NCI-H2081 treated with DMSO at 0.1 percent for 48 hours (cell line): ENCODE measurements around the gene SEMA6B.
"Not testable (repeated sequence)": the region's sequence is repeated elsewhere in the genome, so short reads cannot be mapped to it uniquely, and the experiment has no call there.

ENCODE experiments used
- DNase-seq: peaks from one replicate; lab custom pipeline; 2025; lab: John Stamatoyannopoulos, UW

SEMA6B gene

DNA sequence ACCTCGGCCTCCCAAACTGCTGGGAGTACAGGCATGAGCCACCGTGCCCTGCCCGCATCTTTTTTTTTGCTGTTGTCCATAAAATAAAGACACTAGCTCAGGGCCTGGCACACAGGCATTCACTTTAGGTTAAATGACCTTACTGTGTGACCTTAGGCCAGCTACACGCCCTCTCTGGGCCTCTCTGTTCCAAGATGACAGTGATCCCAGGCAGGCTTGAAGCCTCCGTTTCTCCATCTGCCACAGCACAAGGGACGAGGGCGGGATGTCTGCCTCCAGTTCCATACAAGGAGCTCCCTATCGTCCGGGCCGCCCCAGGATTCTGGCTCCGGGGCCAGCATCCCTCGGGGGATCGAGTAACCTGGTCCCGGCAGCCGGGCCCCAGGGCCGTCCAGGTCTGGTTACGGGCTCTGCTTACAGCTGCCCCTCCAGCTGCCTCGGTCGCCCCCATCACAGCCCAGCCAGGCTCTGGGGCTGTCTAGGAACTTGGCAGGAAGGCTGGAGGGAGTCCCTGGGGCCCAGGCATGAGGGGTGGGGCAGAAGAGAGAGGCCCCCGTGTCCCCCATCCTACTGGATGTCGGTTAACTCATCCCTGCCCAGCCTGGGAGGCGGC, 11.9 kb upstream of the SEMA6B start:
- no peak for DNase-seq

DNA sequence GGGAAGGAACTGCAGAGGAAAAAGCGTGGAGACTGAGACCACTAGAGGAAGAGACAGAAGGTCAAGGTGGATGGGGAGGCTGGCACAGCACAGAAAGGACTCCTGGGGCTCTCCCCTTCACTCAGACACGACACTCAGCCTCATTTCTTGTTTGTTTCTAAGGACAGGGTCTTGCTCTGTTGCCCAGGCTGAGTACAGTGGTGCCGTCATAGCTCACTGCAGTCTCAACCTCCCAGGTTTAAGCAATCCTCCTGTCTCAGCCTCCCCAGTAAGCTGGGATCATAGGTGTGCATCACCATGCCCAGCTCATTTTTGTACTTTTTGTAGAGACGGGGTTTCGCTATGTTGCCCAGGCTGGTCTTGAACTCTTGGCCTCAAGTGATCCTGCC, 11.4 kb upstream of the SEMA6B start:
- DNase-seq: no peak

DNA sequence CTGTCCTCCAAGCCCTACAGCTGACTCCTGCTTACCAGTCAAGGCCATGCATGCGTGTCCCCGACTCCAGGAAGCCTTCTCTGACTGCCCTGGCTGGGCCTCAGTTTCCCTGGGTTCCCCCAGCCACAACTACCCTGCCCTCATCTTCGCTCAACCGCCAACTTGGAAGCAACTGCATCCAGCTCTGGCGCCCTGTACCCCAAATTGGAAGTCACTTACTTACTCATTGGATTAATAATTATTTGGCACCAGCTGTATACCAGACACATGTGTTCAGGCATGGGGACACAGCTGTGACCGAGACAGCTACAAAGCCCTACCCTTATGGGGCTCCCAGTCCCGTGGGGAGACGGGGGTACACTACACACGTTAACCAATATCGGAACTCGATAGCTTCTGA, 10.9 kb upstream of the SEMA6B start:
- no peak for DNase-seq

DNA sequence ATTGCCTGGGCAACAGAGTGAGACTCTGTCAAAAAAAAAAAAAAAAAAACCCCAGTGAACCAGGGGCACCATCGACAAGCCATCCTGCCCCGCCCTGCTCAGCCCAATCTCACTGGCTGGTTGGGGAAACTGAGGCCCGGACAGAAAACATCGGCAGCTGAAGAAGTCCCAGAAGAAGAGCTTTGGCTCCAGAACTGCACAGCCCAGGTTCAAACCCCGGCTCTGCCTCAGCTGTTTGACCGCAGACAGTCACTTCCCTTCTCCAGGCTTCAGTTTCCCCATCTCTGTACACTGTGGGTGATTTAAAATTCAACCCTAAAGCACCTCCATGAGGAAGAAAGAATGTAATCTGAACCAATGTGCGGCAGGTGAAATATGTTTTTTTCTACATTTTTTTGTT, 9.4 kb upstream of the SEMA6B start:
- DNase-seq: no peak

DNA sequence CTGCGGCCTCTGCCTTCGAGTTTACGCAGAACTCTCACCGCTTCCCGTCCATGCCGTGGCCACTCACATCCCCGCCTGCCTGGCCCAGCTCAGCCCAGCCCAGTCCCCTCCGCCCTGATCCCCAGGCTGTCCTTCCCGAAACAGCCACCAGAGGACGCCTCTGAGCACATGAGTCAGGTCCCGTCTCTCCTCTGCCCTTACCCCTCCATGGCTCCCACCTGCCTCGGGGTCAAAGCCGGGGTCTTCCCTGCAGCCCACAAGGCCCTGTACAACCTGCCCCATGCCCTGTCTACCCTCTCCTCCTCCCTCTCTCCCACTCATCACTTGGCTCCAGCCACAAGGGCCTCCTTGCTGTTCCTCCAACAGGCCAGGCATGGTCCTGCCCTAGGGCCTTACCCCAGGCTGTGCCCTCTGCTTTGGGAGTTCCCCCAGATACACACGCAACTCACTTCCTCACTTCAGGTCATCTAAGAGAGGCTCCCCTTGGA, 8.1 kb upstream of the SEMA6B start:
- no peak for DNase-seq

DNA sequence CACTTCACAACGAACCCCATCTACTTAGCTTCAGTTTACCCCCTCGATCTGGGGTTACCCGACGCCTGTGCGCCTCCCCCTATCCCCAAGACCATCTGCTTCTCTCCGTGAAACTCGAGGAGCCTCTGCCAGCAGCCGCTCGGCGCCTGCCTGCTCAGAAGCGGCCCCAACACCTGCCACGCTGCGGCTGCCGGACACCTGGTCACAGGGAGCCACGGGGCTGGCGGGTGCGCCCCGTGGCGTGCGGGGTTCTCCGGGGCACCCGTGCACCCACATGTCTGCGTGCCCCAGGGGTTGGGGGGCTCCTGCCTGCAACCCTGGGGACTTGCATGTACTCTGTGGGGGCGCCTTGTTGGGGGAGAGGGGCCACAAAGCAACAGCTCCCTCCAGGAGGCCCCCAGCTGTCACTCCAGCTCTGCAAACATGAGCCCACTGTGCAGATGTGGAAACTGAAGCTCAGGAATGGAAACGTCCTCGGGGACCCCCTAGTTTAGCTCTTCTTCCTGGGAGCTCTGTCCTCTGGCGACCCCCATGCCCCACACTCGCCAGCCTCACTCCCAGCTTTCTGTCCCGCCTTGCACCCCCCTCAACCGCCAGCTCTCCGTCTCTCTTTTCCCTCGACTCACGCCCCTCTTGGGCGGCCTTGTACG, 7.0 kb upstream of the SEMA6B start:
- DNase-seq: no peak

DNA sequence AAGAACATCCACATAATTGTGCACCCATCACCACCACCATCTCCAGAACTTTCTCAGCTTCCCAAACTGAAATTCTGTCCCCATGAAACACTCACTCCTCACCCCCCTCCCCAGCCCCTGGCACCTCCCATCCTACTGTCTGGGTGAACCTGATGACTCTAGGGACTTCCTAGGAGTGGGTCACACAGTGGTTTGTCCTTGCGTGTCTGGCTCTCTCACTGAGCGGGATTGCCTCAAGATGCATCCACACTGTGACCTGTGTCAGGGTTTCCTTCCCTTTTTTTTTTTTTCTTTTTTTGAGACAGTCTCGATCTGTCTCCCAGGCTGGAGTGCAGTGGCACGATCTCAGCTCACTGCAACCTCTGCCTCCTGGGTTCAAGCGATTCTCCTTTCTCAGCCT, 4.1 kb upstream of the SEMA6B start:
- not testable (repeated sequence) for DNase-seq

DNA sequence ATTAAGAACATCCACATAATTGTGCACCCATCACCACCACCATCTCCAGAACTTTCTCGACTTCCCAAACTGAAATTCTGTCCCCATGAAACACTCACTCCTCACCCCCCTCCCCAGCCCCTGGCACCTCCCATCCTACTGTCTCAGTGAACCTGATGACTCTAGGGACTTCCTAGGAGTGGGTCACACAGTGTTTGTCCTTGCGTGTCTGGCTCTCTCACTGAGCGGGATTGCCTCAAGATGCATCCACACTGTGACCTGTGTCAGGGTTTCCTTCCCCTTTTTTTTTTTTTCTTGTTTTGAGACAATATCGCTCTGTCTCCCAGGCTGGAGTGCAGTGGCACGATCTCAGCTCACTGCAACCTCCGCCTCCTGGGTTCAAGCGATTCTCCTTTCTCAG, 2.6 kb upstream of the SEMA6B start:
- DNase-seq: not testable (repeated sequence)

DNA sequence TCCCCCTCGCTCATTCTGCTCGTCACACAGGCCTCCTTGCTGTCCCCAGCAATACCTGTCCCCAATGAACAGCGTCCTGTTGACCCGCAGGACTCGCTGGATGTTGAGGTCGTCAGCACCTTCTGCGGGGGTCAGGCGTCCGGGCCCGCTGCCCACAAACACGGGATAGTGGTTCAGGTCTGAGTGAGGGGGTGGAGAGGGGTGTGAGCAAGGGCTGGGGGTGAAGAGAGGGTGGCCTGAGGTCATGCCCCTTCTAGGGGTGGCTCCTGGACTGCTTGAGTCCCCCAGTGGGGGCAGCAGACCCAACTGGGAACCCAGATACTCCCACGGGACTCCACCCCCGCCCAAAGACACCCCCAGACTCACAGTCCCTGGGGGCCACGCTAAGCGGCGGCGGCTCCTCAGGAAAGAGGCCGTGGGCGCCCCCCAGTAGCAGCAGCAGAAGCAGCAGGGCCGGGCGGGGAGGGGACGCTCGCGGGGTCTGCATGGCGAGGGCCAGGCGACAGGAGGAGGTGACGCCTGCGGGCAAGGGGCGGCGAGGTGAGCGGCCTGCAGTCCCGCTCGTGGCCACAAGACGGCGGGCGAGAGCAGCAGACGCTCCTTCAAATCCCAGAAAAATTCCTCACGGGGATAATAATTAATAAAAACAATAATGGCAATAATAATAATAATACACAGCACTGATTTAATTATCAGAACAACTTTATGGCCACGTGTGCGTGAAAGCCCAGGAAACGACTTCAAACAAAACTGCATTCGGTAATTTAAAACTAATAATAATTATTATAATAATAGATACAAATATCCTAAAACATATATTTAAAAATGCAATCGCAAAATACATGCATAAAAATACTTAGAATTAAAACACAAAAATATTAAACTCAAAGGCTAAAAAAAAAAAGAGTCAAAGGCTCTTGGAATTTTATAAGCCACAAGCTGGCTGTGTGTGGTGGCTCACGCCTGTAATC, 1.2 kb downstream of the SEMA6B start:
- no peak for DNase-seq

DNA sequence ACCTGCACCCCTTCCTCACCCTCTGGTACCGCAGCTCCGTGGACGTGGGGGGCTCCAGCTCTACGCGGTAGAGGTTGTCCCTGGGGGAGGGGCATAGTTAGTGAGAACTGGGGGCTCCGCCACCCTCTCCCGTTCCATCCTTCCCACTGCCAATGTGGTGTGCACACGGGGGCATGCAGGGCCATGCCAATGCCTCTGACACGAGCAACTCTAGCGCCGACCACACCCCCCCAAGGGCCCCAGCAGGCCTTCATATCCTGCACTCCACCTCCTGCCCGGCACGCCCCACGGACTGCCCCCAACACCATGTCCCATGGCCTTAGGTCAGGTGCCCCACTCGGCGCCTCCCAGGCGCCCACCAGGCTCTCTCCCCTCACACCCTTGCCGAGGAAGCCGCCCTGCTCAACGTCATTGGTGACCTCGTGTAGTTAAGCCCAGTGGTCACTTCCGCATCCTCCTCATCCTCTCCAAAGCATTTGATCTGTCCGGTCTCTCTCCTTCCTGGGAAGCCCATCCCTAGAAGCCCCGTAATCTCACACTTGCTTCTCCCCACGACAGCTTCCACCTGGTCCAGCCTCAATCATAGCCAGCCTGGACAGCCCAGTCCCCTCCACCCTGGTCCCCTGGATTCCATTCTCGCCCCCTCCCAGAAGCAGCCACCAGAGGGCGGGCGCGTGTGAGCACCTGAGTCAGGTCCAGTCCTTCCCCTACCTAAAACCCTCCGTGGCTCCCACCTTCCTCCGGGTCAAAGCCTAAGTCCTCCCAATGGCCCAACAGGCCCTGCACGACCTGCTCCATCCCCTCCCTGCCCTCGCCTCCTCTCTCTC, 2.1 kb downstream of the SEMA6B start:
- DNase-seq: no peak

DNA sequence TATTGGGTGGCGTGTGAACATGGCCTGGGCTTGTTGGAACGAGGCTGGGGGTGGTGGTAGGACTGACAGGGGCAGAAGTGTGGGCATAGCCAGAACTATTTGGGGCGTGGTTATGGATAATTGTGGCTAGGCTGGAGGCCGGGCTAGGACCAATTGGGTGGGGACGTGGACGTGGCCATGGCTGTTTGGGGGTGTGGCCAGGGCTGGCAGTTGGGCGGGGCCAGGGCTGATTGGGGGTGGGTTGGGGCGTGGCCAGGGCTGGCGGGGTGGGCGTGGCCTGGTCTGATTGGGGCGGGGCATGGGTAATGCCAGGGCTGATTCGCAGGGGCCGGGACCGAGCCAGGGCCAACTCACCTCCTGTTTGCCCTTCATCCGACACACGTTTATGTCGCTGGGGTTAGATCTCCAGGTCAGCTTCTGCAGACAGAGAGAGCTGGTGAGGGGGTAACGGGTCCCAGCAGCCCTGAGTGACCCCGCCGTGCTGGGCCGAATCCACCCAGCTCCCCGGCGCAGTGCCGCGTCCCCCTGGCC, 2.8 kb downstream of the SEMA6B start:
- DNase-seq: no peak

DNA sequence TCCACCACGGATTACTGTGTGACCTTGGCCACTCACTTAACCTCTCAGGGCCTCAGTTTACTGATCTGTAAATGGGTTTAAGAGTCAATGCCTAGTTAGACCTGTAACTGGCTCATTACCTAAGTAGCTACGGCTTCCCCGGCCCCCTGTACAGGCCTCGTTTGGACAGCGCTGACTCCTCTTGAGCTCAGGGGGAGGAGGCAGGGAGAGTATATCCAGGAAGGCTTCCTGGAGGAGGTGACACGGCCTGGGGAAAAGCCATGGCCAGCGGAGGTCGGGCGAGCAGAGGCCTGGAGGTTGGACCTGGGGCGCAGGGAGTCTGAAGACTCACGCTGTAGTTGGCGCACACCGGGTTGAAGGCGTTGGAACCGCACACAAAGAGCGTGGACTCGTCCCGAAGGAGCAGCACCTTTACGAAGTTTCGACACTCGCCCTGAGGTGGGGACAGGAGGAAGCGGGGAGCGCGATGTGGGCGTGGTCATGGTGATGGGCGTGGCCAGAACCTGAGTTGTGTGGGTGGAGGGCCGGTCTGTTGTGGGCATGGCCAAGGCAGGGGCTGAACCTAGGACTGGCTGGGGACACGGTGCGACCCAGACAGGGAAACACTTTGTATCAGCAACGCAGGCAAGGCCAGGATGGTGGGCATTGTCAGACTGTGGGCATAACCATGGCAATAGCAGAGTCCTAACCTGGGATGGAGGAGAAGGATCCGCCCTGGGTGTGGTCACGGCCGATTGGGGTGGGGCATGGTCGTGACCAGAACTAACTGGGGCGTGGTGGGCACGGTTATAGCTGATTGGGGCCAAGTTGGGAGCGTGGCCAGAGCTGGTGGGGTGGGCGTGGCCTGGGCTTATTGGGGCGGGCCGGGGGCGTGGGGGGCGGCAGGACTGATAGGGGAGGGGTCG, 3.6 kb downstream of the SEMA6B start:
- no peak for DNase-seq

DNA sequence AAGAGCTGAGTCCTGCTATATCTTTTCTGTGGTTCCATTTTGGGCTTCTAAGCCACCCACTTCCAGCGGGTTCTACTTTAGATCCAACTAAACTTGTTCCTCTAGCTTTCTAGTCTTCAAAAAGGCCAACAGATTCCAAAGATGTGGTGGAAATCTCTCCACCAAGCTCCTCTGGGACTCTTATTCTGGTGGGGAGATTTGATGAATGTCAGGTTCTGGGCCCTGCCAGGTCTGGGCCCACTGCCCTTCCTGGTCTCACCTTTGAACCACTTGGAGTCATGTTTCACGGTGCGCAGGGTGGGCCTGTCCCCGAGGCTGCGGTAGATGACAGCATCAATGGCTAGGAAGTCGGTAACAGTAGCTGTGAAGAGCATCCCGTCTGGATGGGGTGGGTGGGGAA, 4.8 kb downstream of the SEMA6B start:
- DNase-seq: no peak

DNA sequence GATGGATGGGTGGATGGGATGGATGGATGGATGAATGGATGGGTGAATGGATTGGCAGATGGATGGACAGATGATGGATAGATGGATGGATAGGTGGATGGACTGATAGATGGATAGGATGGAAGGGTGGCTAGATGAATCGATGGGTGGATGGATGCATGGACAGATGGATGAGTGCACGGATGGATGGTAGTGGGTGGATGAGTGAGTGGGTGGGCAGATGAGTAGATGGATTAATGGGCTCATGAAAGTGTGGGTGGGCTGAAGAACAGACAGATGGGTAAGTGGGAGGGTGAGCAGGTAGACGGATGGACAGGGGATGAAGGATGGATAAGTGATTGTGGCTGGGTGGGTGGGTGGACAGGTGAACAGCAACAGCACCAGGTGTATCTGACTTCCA, 5.7 kb downstream of the SEMA6B start:
- no peak for DNase-seq

DNA sequence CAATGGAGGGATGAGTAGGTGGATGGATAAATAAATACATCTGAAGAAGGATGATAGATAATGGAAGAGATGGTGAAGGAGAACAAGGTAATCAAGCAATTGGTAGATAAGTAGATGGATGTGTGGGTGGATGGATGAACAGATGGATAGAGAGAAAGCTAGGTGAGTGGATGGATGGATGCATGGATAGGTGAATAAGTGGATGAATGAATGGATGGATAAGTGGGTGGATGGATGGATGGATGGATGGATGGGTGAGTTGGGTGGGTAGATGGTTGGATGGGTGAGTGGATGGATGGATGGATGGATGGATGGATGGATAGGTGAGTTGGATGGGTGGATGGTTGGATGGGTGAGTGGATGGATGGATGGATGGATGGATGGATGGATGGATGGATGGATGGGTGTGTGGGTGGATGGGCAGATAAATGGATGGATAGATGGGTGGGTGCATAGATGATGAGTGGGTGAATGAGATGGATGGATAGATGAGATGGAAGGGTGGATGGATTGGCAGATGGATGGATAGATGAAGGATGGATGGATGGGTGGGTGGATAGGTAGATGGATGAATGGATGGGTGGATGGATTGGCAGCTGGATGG, 6.3 kb downstream of the SEMA6B start:
- DNase-seq: no peak

DNA sequence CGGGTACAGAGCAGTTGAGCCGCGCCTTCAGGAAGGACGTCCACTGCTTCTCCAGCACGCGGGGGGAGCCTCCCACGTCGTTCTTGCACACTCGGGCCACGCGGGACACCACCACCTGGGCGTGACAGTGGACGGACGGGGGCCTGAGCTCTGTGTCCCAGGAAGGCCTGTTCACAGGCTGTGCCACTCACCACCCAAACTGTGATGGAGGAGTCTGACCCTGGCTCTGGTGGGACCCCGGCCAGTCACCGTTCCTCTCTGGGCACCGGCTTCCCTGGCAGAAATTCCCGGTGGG, 7.0 kb downstream of the SEMA6B start:
- no peak for DNase-seq

DNA sequence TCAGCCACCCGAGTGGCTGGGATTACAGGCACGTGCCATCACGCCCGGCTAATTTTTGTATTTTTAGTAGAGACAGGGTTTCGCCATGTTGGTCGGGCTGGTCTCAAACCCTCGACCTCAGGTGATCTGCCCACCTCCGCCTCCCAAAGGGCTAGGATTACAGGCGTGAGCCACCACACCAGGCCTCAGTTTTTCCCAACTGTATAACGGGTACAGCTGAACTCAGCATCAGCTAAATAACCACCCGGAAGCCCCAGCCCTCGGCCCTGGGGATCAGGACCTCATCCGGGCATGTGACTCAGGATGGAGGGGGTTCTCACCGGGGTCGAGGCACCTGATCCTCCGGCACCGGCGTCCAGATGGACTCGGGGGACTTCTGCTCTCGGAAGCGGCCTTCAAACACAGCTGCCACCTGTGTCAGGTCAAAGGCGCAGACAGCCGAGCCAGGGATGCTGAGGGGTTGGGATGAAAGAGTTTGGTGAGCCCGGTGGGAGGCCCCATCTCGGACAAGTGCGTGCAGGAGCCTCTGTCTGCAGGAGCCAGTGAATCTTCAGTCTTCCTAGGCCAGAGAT, 8.9 kb downstream of the SEMA6B start:
- no peak for DNase-seq

DNA sequence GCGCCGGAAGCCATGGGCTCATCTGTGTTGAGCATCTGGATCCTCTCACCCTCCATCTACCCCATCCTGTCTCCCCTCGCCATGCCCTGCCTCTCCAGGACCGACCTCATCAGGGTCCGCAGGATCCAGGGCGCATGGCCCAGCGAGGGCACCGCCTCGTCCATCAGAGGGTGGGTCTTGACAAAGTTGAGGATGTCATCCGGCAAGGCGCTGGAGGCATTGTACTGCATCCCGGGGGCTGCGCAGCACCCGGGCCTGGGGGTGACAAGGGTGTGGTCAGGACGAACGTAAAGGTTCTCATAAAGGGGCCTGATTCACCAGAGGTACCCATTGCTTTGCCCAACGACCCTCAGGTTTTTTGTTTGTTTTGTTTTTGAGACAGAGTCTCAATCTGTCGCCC, 9.5 kb downstream of the SEMA6B start:
- no peak for DNase-seq

DNA sequence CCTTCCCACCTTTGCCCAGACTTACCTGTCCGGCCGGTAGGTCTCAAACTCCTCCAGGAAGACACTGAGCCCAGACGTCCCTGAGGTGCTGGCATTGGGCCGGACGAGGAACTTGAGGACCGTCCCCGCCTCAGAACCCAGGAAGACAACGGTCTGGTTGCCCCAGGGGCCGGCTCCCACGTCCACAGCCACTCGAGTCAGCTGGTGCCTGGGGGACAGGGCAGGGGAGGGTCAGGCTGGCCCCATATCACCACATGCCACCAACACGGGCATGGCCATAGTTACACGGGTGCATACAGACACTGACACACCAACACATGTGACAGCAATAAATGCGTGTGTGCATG, 11.3 kb downstream of the SEMA6B start:
- no peak for DNase-seq
